HEK293T (cell line): ENCODE measurements around the gene WDR82.

Experiments used
- CTCF ChIA-PET: fragments of 350-600 bp; formaldehyde crosslinking; extraction: SDS; loops from one replicate; lab custom pipeline; 2021; ENCODE audit warnings: antibody characterized with exemption, inconsistent platforms; lab: Yijun Ruan, JAX
- POLR2A ChIA-PET: fragments of 350-600 bp; formaldehyde crosslinking; extraction: SDS; loops from one replicate; lab custom pipeline; 2020; ENCODE audit warnings: antibody characterized with exemption, inconsistent platforms; lab: Yijun Ruan, JAX
- DNase-seq: peaks from one replicate; pipeline ENCODE4 v3.0.0; 2012; ENCODE audit warnings: mixed read lengths; ENCODE audit errors: extremely low spot score
- ARNT ChIP-seq: fragments of 450-650 bp; IDR thresholded peaks from 2 replicates; pipeline ENCODE4 v1.6.1; 2017; ENCODE audit warnings: mild to moderate bottlenecking
- BHLHE40 ChIP-seq: fragments of 450-650 bp; IDR thresholded peaks from 2 replicates; pipeline ENCODE4 v1.6.1; 2016; ENCODE audit warnings: mild to moderate bottlenecking, moderate library complexity, borderline replicate concordance
- CTBP1 ChIP-seq: fragments of 450-650 bp; IDR thresholded peaks from 2 replicates; pipeline ENCODE4 v1.6.1; 2016; ENCODE audit warnings: borderline replicate concordance
- ELF4 ChIP-seq: fragments of 450-650 bp; IDR thresholded peaks from 2 replicates; pipeline ENCODE4 v1.6.1; 2017; ENCODE audit warnings: antibody characterized with exemption
- FOXA1 ChIP-seq: fragments of 450-650 bp; IDR thresholded peaks from 2 replicates; pipeline ENCODE4 v1.6.1; 2016; ENCODE audit warnings: mild to moderate bottlenecking
- FOXK2 ChIP-seq: fragments of 450-650 bp; IDR thresholded peaks from 2 replicates; pipeline ENCODE4 v1.6.1; 2016; ENCODE audit warnings: mild to moderate bottlenecking
- FOXM1 ChIP-seq: fragments of 450-650 bp; IDR thresholded peaks from 2 replicates; pipeline ENCODE4 v1.6.1; 2017; ENCODE audit warnings: mild to moderate bottlenecking, borderline replicate concordance
- HDGF ChIP-seq: fragments of 450-650 bp; IDR thresholded peaks from 2 replicates; pipeline ENCODE4 v1.6.1; 2017; ENCODE audit warnings: antibody characterized with exemption, borderline replicate concordance
- L3MBTL2 ChIP-seq: fragments of 450-650 bp; conservative IDR thresholded peaks from 2 replicates; pipeline ENCODE4 v1.6.1; 2016; ENCODE audit warnings: mild to moderate bottlenecking
- LEF1 ChIP-seq: fragments of 450-650 bp; IDR thresholded peaks from 2 replicates; pipeline ENCODE4 v1.6.1; 2017; ENCODE audit warnings: mild to moderate bottlenecking, borderline replicate concordance
- NFRKB ChIP-seq: fragments of 450-650 bp; IDR thresholded peaks from 2 replicates; pipeline ENCODE4 v1.6.1; 2016; ENCODE audit warnings: mild to moderate bottlenecking, moderate library complexity
- SP1 ChIP-seq: fragments of 450-650 bp; IDR thresholded peaks from 2 replicates; pipeline ENCODE4 v1.6.1; 2017
- SUZ12 ChIP-seq: fragments of 450-650 bp; IDR thresholded peaks from 2 replicates; pipeline ENCODE4 v1.6.1; 2016; ENCODE audit warnings: mild to moderate bottlenecking
- TARDBP ChIP-seq: fragments of 450-650 bp; IDR thresholded peaks from 2 replicates; pipeline ENCODE4 v1.6.1; 2016
- ZNF384 ChIP-seq: fragments of 450-650 bp; IDR thresholded peaks from 2 replicates; pipeline ENCODE4 v1.6.1; 2016
- TF ChIP-seq, protein P1 (sequence below): fragments of 450-650 bp; IDR thresholded peaks from 2 replicates; pipeline ENCODE4 v1.6.1; 2016

Gene WDR82

DNA sequence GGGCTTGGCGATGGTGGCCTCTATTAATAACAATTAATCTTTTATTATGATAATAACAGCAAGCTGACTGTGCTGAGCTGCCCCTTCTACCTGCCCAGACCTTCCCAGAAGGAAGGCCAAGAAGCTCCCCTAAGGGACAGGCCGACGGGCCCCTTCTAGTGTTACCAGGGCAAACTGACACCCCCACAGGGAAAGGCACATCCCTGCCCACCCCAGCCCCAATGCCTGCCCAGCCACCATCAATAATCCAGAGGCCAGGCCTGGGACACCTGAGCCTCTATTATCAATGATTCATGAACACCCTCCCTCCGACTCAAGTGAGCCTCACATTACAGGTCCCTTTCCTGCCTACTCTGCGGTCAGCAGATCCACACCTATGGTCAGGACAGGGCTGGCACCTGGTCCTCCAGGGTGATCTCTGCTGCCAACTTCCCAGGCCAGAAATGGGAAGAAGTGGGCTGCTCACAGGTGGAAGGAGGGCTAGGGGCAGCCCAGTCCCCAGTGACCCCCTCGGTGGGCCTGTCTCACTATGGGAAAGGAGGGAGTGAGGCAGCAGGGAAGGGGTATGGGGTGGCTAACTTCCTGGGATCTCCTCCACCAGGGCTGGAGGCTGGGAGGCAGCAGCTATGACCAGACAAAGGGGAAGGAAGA is 41.3 kb downstream of the WDR82 start:
- TF ChIP-seq CTBP1 (no peak), L3MBTL2 (no peak), ARNT (no peak), SP1 (no peak), HDGF (no peak), ZNF384 (no peak)
- TF ChIP-seq, protein P1, sequence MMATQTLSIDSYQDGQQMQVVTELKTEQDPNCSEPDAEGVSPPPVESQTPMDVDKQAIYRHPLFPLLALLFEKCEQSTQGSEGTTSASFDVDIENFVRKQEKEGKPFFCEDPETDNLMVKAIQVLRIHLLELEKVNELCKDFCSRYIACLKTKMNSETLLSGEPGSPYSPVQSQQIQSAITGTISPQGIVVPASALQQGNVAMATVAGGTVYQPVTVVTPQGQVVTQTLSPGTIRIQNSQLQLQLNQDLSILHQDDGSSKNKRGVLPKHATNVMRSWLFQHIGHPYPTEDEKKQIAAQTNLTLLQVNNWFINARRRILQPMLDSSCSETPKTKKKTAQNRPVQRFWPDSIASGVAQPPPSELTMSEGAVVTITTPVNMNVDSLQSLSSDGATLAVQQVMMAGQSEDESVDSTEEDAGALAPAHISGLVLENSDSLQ, result no peak
- CTCF ChIA-PET, result interaction anchor here (0.6 to 2.1 kb wide), 4 partner anchors 17 to 102 kb away, joined by 3 to 9 read pairs (median 4); no protein-coding TSS in a partner anchor
- no peak for DNase-seq
- POLR2A ChIA-PET, result interaction anchor here (4.0 kb wide), 1 partner anchor 41 kb away, joined by 36 read pairs; the partner anchor contains the start of gene WDR82

DNA sequence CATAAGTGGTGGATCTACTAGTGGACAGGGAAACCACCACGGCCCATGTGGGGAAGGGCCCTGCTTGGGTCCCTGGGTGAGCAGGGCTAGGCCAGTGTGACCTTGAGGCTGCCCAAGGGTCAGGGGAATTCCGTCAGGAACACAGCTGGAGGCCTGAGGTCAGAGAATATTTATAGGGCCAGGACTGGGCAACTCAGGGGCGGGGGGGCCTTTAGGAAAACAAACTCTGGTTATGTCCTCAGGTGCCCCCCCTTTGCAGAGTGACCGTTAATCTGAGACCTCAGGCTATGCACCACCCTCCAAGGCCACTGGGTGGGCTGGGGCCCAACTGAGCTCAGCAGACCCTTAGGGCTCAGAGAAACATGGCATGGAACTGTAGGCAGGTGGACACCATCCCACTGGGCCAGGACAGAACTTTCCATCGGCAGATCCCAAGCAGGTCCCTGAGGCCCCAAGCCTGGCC is 42.0 kb downstream of the WDR82 start:
- ChIA-PET POLR2A (interaction anchor here (0.8 kb wide), 1 partner anchor 40 kb away, joined by 3 read pairs; no protein-coding TSS in a partner anchor), CTCF (interaction anchor here (0.6 to 2.1 kb wide), 3 partner anchors 16 to 301 kb away, joined by 3 to 9 read pairs (median 5); no protein-coding TSS in a partner anchor)
- no peak for DNase-seq
- TF ChIP-seq, protein P1, result no peak
- TF ChIP-seq ARNT, result no peak
- no peak for TF ChIP-seq ZNF384
- TF ChIP-seq ELF4, result no peak
- no peak for TF ChIP-seq SUZ12
- no peak for TF ChIP-seq TARDBP
- no peak for TF ChIP-seq FOXM1
- no peak for TF ChIP-seq HDGF
- no peak for TF ChIP-seq CTBP1
- no peak for TF ChIP-seq FOXK2
- no peak for TF ChIP-seq LEF1
- no peak for TF ChIP-seq NFRKB
- no peak for TF ChIP-seq FOXA1
- TF ChIP-seq BHLHE40, result no peak
- no peak for TF ChIP-seq SP1
- no peak for TF ChIP-seq L3MBTL2

DNA sequence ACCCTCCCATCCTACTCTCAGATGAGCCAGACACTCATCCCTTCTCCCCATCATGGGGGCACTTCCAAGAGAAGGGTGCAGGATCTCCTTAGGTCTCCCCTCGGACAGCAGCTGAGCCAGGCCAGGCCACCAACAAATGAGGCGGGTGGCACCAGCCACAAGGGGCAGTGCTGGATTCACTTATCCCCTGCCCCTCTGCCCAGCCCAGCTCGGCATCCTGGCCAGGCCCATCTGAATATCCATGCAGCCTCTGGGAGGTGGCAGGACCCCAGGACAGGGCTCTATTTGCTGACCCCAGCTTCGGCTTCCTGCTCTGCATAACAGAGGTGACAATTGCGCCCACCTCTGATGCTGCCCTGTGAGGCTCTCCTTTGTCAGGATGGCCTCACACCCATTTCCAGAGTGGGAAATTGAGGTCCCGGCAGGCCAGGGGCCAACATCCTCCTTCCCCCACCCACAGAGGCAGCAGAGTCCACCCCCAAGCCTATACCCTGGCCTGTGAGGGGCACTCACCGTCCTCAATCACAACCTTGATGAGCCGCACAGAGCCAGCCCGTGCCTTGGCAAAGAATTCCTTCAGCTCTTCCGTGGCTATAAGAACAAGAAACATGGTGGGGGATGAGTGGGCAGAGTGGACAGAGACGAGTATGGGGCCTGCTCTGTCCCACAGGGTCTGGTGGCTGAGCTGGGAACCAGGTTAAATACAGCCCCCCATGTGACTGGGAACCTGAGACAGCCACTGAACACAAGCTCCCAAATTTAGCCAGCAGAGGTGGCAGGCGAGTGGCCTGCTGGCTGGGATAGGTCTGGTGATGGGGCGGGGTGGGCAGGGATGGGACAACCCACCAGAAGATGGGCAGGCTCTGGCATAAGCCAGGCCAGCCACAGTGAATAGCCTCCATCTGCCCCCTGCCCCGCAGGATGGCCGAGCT is 43.7 kb downstream of the WDR82 start:
- TF ChIP-seq SUZ12 (no peak), FOXM1 (no peak), L3MBTL2 (no peak), FOXA1 (no peak), SP1 (no peak), ZNF384 (no peak), LEF1 (no peak), CTBP1 (no peak), ARNT (no peak)
- ChIA-PET CTCF (interaction anchor here (0.6 to 1.0 kb wide), 2 partner anchors 14 to 77 kb away, joined by 3 read pairs; no protein-coding TSS in a partner anchor), POLR2A (interaction anchor here (1.4 to 1.9 kb wide), 2 partner anchors 14 to 43 kb away, joined by 4 to 5 read pairs; no protein-coding TSS in a partner anchor)
- DNase-seq, result no peak

DNA sequence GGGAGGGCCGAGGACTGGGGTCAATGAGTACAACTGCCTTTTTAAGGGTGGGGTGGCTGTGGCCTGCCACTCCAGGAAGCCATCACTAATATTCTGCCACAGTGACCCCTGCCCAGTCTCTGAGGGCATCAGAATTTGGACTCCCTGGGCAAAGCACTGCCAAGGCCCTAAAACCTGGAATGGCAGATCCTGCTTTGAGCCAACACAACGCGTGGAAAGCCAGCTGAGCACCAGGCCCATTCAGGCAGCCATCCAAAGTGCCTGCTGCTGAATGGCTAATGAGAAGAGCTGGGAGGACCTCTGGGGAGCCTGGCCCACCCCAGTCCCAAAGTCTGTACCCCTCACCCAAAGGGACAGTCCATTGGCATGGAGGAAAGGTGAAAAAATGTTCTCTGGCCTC is 44.5 kb downstream of the WDR82 start:
- TF ChIP-seq BHLHE40 (no peak), HDGF (no peak), L3MBTL2 (no peak)
- ChIA-PET CTCF (interaction anchor here (0.6 to 1.0 kb wide), 2 partner anchors 13 to 76 kb away, joined by 3 read pairs; no protein-coding TSS in a partner anchor), POLR2A (interaction anchor here (1.4 to 1.9 kb wide), 2 partner anchors 14 to 43 kb away, joined by 4 to 5 read pairs; no protein-coding TSS in a partner anchor)
- no peak for DNase-seq

DNA sequence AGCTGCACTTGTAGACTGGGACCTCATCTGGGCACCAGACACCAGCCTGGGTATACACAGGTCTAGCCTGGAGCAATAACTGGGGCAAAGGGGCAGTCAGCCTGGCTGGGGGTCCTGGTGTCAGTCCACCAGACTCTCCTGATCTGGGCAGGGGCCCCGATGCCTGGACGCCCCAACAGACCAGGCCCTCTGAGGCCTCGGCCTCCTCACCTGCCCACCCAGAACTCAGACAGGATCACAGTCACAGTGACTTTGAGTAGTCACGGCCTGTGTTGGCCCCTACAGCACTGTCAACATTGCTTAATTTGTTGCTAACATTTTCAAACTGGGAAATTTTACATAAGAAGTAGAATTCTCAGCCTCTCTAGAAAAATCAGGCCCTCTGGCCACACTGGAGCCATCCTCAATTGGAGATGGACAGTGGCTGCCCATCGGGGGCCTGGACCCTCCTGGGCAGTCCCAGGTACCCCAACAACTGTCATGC is 45.3 kb downstream of the WDR82 start:
- TF ChIP-seq LEF1, result no peak
- no peak for TF ChIP-seq BHLHE40
- TF ChIP-seq FOXA1, result no peak
- TF ChIP-seq SP1, result no peak
- no peak for TF ChIP-seq ELF4
- no peak for TF ChIP-seq CTBP1
- TF ChIP-seq ARNT, result no peak
- TF ChIP-seq SUZ12, result no peak
- TF ChIP-seq L3MBTL2, result no peak
- no peak for TF ChIP-seq HDGF
- TF ChIP-seq ZNF384, result no peak
- TF ChIP-seq NFRKB, result no peak
- TF ChIP-seq TARDBP, result no peak
- TF ChIP-seq FOXM1, result no peak
- TF ChIP-seq FOXK2, result no peak
- TF ChIP-seq, protein P1, result no peak
- no peak for DNase-seq
- ChIA-PET CTCF (interaction anchor here (0.7 to 2.2 kb wide), 5 partner anchors 10 to 203 kb away, joined by 3 to 12 read pairs (median 6); partner anchors contain the start of gene WDR82), POLR2A (interaction anchor here (0.6 to 1.2 kb wide), 2 partner anchors 54 to 106 kb away, joined by 3 read pairs; partner anchors contain the start of gene GLYCTK)
